HCT116 (cell line): ENCODE results near the gene INS. TPM values are rescaled to one million over a fixed set of nuclear protein-coding genes. Genes with fewer than 3 reads are reported as not detected.

Experiments
- ATAC-seq: fragments of 200-7000 bp; cut with Tn5 transposase; 2 replicates; pipeline ENCODE4 v1.9.1; 2020; ENCODE audit warnings: mild to moderate bottlenecking, moderate library complexity
- BruUV-seq: library from RNA; stranded (reverse); fragments of 400-500 nt; replicated peaks from 2 replicates; lab custom pipeline; 2021; lab: Mats Ljungman, UMichigan
- CTCF ChIA-PET: fragments of 300-600 bp; sonication (Branson Sonifier 250); formaldehyde crosslinking; loops from one replicate; lab custom pipeline; 2021; ENCODE audit warnings: antibody characterized with exemption; lab: Charles Lee
- POLR2A ChIA-PET: fragments of 300-600, 350-600 bp; sonication (Branson Sonifier 250); formaldehyde crosslinking; loops from one replicate; lab custom pipeline; 2021; ENCODE audit warnings: antibody characterized with exemption; lab: Charles Lee
- RAD21 ChIA-PET, 2 experiments: fragments of 300-600 bp; sonication (Branson Sonifier 250); formaldehyde crosslinking; loops; one replicate each; lab custom pipeline; 2023; ENCODE audit warnings: low total read pairs in 2 of 2; ENCODE audit not compliant: uncharacterized antibody in 2 of 2, unreplicated experiment in 2 of 2, low non-redundant PET in 1 of 2; lab: Charles Lee
- DNase-seq: peaks from one replicate; pipeline ENCODE4 v3.0.0-alpha.2; 2010; ENCODE audit warnings: low read depth, low spot score
- H2AFZ ChIP-seq: fragments of 200-600 bp; shearing (Covaris generic), sonication (generic); 2 replicates; pipeline ENCODE4 v1.6.1; 2017; ENCODE audit warnings: low read depth, mixed run types, mixed read lengths, antibody characterized with exemption, low read length; ENCODE audit not compliant: poor library complexity, severe bottlenecking
- H3K27ac ChIP-seq: 2 replicates; pipeline ENCODE4 v1.5.1; 2012; ENCODE audit warnings: low read depth, low read length
- H3K27me3 ChIP-seq: fragments of 200-600 bp; sonication (generic); 2 replicates; pipeline ENCODE4 v1.6.1; 2016; ENCODE audit warnings: mixed run types, low read length, mixed read lengths; ENCODE audit not compliant: insufficient read depth
- H3K36me3 ChIP-seq, 2 experiments: fragments of 200-500 bp in 1 of 2; fragments of 200-600 bp in 1 of 2; sonication (Bioruptor generic) in 1 of 2; sonication (generic) in 1 of 2; 2 replicates each; pipeline versions ENCODE4 v1.5.1 to v1.6.1; 2014 to 2016; ENCODE audit warnings: low read length in 2 of 2, inconsistent platforms in 1 of 2, mixed read lengths in 1 of 2, mixed run types in 1 of 2; ENCODE audit not compliant: insufficient read depth in 2 of 2, control insufficient read depth in 1 of 2
- H3K4me1 ChIP-seq, 2 experiments: fragments of 200-600 bp in 1 of 2; sonication (generic) in 1 of 2; 2 replicates each; pipeline versions ENCODE4 v1.5.1 to v1.6.1; 2012 to 2017; ENCODE audit warnings: low read length in 2 of 2, inconsistent platforms in 1 of 2, mild to moderate bottlenecking in 1 of 2, mixed read lengths in 1 of 2, mixed run types in 1 of 2, moderate library complexity in 1 of 2; ENCODE audit not compliant: insufficient read depth in 2 of 2, control insufficient read depth in 1 of 2
- H3K4me2 ChIP-seq: fragments of 200-600 bp; sonication (generic); 2 replicates; pipeline ENCODE4 v1.6.1; 2017; ENCODE audit warnings: mixed run types, low read length, mixed read lengths
- H3K4me3 ChIP-seq, 2 experiments: fragments of 200-600 bp in 1 of 2; sonication (generic) in 1 of 2; replicated peaks in 1 of 2; 2 replicates each; pipeline ENCODE4 v1.5.1; 2011 to 2016; ENCODE audit warnings: low read length in 2 of 2, control low read depth in 1 of 2, low read depth in 1 of 2, mild to moderate bottlenecking in 1 of 2, mixed read lengths in 1 of 2, mixed run types in 1 of 2
- H3K79me2 ChIP-seq: fragments of 200-600 bp; sonication (generic); 2 replicates; pipeline ENCODE4 v1.6.1; 2017; ENCODE audit warnings: mild to moderate bottlenecking, mixed run types, low read length, moderate library complexity, mixed read lengths; ENCODE audit not compliant: insufficient read depth
- H3K9ac ChIP-seq: fragments of 200-600 bp; sonication (generic); 2 replicates; pipeline ENCODE4 v1.6.1; 2016; ENCODE audit warnings: low read length, mixed read lengths
- H3K9me2 ChIP-seq: fragments of 200-600 bp; sonication (generic), shearing (Covaris generic); 2 replicates; pipeline ENCODE4 v1.6.1; 2017; ENCODE audit warnings: mixed run types, mild to moderate bottlenecking, moderate library complexity; ENCODE audit not compliant: insufficient read depth
- H3K9me3 ChIP-seq, 2 experiments: fragments of 200-500 bp in 1 of 2; fragments of 200-600 bp in 1 of 2; sonication (Bioruptor generic) in 1 of 2; sonication (generic) in 1 of 2; 2 replicates each; pipeline ENCODE4 v1.6.1; 2014 to 2017; ENCODE audit warnings: low read length in 2 of 2, mixed read lengths in 2 of 2, inconsistent platforms in 1 of 2, low read depth in 1 of 2, mild to moderate bottlenecking in 1 of 2, mixed run types in 1 of 2, moderate library complexity in 1 of 2; ENCODE audit not compliant: control insufficient read depth in 1 of 2, insufficient read depth in 1 of 2
- H4K20me1 ChIP-seq: fragments of 200-600 bp; sonication (generic), shearing (Covaris generic); 2 replicates; pipeline ENCODE4 v1.6.1; 2017; ENCODE audit warnings: mixed run types, mild to moderate bottlenecking, moderate library complexity; ENCODE audit not compliant: insufficient read depth
- ATF3 ChIP-seq: IDR thresholded peaks from 2 replicates; pipeline ENCODE4 v1.6.1; 2012
- EGR1 ChIP-seq: IDR thresholded peaks from 2 replicates; pipeline ENCODE4 v1.6.1; 2012; ENCODE audit warnings: low read depth
- FOSL1 ChIP-seq: IDR thresholded peaks from 2 replicates; pipeline ENCODE4 v1.6.1; 2012; ENCODE audit warnings: low read depth
- JUND ChIP-seq: IDR thresholded peaks from 2 replicates; pipeline ENCODE4 v1.6.1; 2012
- SIN3A ChIP-seq: IDR thresholded peaks from 2 replicates; pipeline ENCODE4 v1.6.1; 2012; ENCODE audit warnings: low read depth
- SRF ChIP-seq: IDR thresholded peaks from 2 replicates; pipeline ENCODE4 v1.6.1; 2012; ENCODE audit warnings: low read depth
- TCF7L2 ChIP-seq: IDR thresholded peaks from 2 replicates; pipeline ENCODE4 v1.7.0; 2011; ENCODE audit warnings: borderline replicate concordance, inconsistent platforms; ENCODE audit not compliant: insufficient read depth, insufficient read length; ENCODE audit errors: extremely low read depth
- YY1 ChIP-seq: IDR thresholded peaks from 2 replicates; pipeline ENCODE4 v1.6.1; 2011; ENCODE audit warnings: low read length, low read depth, moderate library complexity, mild to moderate bottlenecking; ENCODE audit not compliant: insufficient replicate concordance; ENCODE audit errors: extremely low read depth
- ZBTB33 ChIP-seq: IDR thresholded peaks from 2 replicates; pipeline ENCODE4 v1.6.1; 2011; ENCODE audit warnings: mild to moderate bottlenecking, low read length, moderate library complexity; ENCODE audit not compliant: insufficient replicate concordance; ENCODE audit errors: extremely low read depth
- ZFX ChIP-seq: fragments of 450-650 bp; IDR thresholded peaks from 2 replicates; pipeline ENCODE4 v1.6.1; 2017
- intact Hi-C: fragments of 100-400 bp; cut with micrococcal nuclease; formaldehyde crosslinking; loops from 2 replicates; pipeline ENCODE4 v1.10.0; 2022
- total RNA-seq: library from RNA; stranded (reverse); gene quantifications from one replicate; pipeline ENCODE4 v1.2.1, GENCODE V29; 2021; ENCODE audit not compliant: unreplicated experiment
- TF ChIP-seq, protein P1 (sequence below), 3 experiments: fragments of 200-600 bp in 1 of 3; sonication (generic) in 1 of 3; IDR thresholded peaks in 2 of 3; conservative IDR thresholded peaks in 1 of 3; 2 replicates each; pipeline ENCODE4 v1.5.1; 2012 to 2017; ENCODE audit warnings: low read depth in 2 of 3, low read length in 2 of 3, antibody characterized with exemption in 1 of 3, borderline replicate concordance in 1 of 3, control low read depth in 1 of 3, mild to moderate bottlenecking in 1 of 3, mixed read lengths in 1 of 3, mixed run types in 1 of 3, moderate library complexity in 1 of 3; ENCODE audit not compliant: insufficient read depth in 1 of 3

The INS gene
- total RNA-seq, 1 experiment from 2014 or later, result 0.44 TPM

DNA sequence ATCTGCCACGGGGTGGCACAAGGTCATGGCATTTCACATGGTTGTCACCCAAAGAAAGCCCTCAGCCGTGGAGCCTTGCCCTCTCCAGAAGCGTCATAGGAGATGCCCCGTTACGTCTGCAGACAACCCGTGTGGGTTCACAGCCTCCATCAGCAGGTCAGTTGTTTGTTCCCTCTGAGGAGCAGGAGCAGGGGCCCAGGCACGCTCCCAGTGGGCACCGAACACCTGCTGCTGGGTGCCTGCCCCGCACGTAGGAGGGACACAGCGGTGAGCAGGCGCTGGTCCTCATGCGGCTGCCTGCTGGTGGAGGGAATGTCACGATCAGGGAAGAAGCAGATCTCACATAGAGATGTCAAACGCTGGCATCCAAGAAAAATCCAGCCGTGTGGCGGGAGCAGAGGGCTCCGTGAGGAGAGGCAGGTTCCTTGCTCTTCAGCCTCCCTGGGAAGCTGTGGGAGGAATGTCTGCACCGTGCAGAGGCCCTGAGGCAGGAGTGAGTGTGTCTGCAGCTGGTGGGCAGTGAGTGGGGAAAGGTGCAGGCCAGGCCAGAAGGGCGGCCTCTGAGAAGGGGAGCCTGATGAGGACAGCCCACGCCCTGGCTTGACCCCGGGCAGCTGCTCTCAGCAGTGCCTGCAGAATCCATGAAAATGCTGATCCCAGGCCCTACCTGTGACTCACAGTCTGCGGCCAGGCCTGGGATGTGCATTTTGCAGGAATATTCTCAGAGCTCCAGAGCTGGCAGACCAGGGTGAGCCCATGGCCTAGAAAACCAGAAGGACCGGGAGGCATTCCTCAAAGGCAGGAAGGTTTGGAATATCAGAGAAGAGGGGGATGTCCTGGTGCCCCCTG is 47.0 kb upstream of the INS start (continued):
- TF ChIP-seq SRF, result no peak

GRCh38 chr11:2207212-2207611 is 46.2 kb upstream of the INS start:
- ChIA-PET CTCF (interaction anchor here (0.7 kb wide), 1 partner anchor 70 kb away, joined by 4 read pairs; no protein-coding TSS in a partner anchor), RAD21 (no interaction called here), POLR2A (interaction anchor here (0.5 kb wide), 1 partner anchor 81 kb away, joined by 4 read pairs; no protein-coding TSS in a partner anchor)
- Histone ChIP-seq H3K4me1 (peaks cover 24 to 34% of the 10 kb centered on the region in 2 experiments), H2AFZ (no peak overlapping the region), H3K79me2 (no peaks in the 10 kb centered on the region), H3K9me2 (no peaks in the 10 kb centered on the region), H4K20me1 (no peaks in the 10 kb centered on the region), H3K36me3 (no peaks in the 10 kb centered on the region), H3K9ac (no peak overlapping the region), H3K27ac (no peak overlapping the region)
- intact Hi-C loops, result no loop called here
- no peak for ATAC-seq
- TF ChIP-seq EGR1, result no peak
- TF ChIP-seq YY1, result peak; percentile 28
- TF ChIP-seq, all 23 proteins: peak for 1
- no TSS peak for BruUV-seq
- no peaks in the 10 kb centered on the region for H3K9me3 ChIP-seq
- no peak overlapping the region for H3K4me2 ChIP-seq
- no peak for DNase-seq
- no peaks in the 10 kb centered on the region for H3K27me3 ChIP-seq
- no peak overlapping the region for H3K4me3 ChIP-seq

DNA sequence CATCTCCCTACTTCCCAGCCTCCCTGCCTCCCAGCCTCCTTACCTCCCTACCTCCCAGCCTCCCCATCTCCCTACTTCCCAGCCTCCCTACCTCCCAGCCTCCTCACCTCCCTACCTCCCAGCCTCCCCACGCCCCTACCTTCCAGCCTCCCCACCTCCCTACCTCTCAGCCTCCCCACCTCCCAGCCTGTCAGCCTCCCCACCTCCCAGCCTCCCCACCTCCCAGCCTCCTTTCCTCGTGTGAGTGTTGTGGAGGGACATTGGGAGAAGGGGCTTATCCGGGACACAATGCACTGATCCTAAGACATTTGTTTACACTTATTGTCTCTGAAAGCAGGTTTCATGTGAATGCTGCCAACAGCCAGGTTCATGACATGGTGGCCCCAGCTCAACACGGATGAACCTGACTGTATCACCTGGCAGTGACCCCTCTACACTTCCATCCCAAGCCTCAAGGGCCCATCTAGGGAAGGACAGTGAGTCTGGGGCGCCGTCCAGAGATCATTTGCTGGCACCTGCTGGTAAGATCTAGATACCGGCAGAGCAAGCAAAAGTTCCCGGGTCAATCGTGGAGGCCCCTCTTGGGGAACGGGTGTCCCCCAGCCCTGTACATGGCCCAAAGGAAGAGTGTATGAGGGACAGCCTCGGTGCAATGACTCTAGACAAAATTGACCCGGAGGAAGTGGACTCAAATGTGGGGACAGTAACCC is 45.1 kb upstream of the INS start:
- H3K4me1 ChIP-seq, result peaks cover 29 to 37% of the 10 kb centered on the region in 2 experiments
- RAD21 ChIA-PET, result no interaction called here
- TF ChIP-seq ZFX (no peak), ATF3 (no peak), TCF7L2 (no peak), JUND (no peak), FOSL1 (no peak), ZBTB33 (no peak), EGR1 (no peak), SIN3A (no peak)
- TF ChIP-seq, protein P1, sequence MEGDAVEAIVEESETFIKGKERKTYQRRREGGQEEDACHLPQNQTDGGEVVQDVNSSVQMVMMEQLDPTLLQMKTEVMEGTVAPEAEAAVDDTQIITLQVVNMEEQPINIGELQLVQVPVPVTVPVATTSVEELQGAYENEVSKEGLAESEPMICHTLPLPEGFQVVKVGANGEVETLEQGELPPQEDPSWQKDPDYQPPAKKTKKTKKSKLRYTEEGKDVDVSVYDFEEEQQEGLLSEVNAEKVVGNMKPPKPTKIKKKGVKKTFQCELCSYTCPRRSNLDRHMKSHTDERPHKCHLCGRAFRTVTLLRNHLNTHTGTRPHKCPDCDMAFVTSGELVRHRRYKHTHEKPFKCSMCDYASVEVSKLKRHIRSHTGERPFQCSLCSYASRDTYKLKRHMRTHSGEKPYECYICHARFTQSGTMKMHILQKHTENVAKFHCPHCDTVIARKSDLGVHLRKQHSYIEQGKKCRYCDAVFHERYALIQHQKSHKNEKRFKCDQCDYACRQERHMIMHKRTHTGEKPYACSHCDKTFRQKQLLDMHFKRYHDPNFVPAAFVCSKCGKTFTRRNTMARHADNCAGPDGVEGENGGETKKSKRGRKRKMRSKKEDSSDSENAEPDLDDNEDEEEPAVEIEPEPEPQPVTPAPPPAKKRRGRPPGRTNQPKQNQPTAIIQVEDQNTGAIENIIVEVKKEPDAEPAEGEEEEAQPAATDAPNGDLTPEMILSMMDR (IDR thresholded peaks at IDR 0.05 in 2 of 3, conservative IDR thresholded peaks at IDR 0.05 in 1 of 3; ENCODE audit: borderline replicate concordance in 1 of 3, insufficient read depth in 1 of 3, low read depth in 2 of 3, low read length in 2 of 3), result no peak

More for the DNA sequence above, 45.1 kb upstream of the INS start:
- BruUV-seq, result no TSS peak
- Histone ChIP-seq H3K79me2 (no peaks in the 10 kb centered on the region), H3K9me3 (no peaks in the 10 kb centered on the region), H3K9me2 (no peaks in the 10 kb centered on the region), H3K9ac (no peak overlapping the region), H4K20me1 (no peaks in the 10 kb centered on the region), H3K4me2 (no peak overlapping the region), H3K27me3 (no peaks in the 10 kb centered on the region), H3K36me3 (no peaks in the 10 kb centered on the region), H2AFZ (no peak overlapping the region), H3K4me3 (no peak overlapping the region), H3K27ac (no peak overlapping the region)
- DNase-seq, result no peak
- no peak for ATAC-seq
- intact Hi-C loops, result no loop called here
- ChIA-PET CTCF (no interaction called here), POLR2A (no interaction called here)
